ENCODE measurements around the gene SEZ6L.

SEZ6L gene

GRCh38 chr22:26295563-26296126 lies 126.4 kb downstream of the SEZ6L start:
- H3K27me3 ChIP-seq (ENCODE audit: insufficient read depth, poor library complexity, severe bottlenecking): no peaks in the 10 kb centered on the region
- no peak overlapping the region for H3K4me3 ChIP-seq (replicated peaks; ENCODE audit: insufficient read depth, low read length)
- TF ChIP-seq SPI1 (IDR thresholded peaks at IDR 0.05; ENCODE audit: borderline replicate concordance, low read depth): no peak
- no peak for TF ChIP-seq POLR2AphosphoS5 (IDR thresholded peaks at IDR 0.05; ENCODE audit: low read depth)
- no peak for TF ChIP-seq CTCF (IDR thresholded peaks at IDR 0.05; ENCODE audit: insufficient read depth, low read length)
- no peak for TF ChIP-seq GABPA (IDR thresholded peaks at IDR 0.05; ENCODE audit: low read depth)
- TF ChIP-seq, protein P1, sequence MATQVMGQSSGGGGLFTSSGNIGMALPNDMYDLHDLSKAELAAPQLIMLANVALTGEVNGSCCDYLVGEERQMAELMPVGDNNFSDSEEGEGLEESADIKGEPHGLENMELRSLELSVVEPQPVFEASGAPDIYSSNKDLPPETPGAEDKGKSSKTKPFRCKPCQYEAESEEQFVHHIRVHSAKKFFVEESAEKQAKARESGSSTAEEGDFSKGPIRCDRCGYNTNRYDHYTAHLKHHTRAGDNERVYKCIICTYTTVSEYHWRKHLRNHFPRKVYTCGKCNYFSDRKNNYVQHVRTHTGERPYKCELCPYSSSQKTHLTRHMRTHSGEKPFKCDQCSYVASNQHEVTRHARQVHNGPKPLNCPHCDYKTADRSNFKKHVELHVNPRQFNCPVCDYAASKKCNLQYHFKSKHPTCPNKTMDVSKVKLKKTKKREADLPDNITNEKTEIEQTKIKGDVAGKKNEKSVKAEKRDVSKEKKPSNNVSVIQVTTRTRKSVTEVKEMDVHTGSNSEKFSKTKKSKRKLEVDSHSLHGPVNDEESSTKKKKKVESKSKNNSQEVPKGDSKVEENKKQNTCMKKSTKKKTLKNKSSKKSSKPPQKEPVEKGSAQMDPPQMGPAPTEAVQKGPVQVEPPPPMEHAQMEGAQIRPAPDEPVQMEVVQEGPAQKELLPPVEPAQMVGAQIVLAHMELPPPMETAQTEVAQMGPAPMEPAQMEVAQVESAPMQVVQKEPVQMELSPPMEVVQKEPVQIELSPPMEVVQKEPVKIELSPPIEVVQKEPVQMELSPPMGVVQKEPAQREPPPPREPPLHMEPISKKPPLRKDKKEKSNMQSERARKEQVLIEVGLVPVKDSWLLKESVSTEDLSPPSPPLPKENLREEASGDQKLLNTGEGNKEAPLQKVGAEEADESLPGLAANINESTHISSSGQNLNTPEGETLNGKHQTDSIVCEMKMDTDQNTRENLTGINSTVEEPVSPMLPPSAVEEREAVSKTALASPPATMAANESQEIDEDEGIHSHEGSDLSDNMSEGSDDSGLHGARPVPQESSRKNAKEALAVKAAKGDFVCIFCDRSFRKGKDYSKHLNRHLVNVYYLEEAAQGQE (IDR thresholded peaks at IDR 0.05; ENCODE audit: insufficient replicate concordance, low read depth): no peak
- no peak overlapping the region for H3K27ac ChIP-seq (replicated peaks)
- DNase-seq (ENCODE audit: low read depth in 1 of 2, low spot score in 1 of 2): no peak

DNA sequence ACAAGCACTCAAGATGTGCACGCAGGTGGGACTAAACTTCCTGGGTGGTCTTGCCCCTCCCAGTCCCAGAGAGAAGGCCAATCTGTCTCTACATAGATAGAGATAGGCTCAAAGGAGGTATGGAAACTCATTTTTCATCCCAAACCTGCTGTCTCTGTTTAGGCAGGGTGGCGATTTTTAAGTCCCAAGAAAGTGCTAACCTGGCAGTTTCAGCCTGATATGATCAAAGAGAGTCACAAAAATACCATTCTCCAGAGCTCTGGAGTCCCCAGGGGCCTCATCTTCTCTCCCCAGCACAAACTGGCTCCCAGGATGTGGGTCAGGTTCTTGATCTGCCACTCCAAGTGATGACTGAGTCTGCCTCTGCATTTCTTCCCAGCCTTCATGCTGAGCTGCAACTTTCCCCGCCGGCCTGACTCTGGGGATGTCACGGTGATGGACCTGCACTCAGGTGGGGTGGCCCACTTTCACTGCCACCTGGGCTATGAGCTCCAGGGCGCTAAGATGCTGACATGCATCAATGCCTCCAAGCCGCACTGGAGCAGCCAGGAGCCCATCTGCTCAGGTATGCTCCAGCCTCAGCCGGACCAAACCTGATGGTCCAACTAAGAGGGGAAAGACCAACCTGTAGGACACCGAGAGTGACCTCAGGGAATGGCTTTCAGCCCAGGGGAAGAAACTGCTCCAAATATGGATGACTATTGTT lies 129.5 kb downstream of the SEZ6L start:
- Histone ChIP-seq H3K27me3 (ENCODE audit: insufficient read depth, poor library complexity, severe bottlenecking) (no peaks in the 10 kb centered on the region), H3K4me3 (replicated peaks; ENCODE audit: insufficient read depth, low read length) (no peak overlapping the region), H3K27ac (replicated peaks) (no peak overlapping the region)
- TF ChIP-seq, protein P1 (IDR thresholded peaks at IDR 0.05; ENCODE audit: insufficient replicate concordance, low read depth): no peak
- no peak for TF ChIP-seq CTCF (IDR thresholded peaks at IDR 0.05; ENCODE audit: insufficient read depth, low read length)
- no peak for TF ChIP-seq GABPA (IDR thresholded peaks at IDR 0.05; ENCODE audit: low read depth)
- TF ChIP-seq SPI1 (IDR thresholded peaks at IDR 0.05; ENCODE audit: borderline replicate concordance, low read depth): no peak
- TF ChIP-seq POLR2AphosphoS5 (IDR thresholded peaks at IDR 0.05; ENCODE audit: low read depth): no peak
- no peak for DNase-seq (ENCODE audit: low read depth in 1 of 2, low spot score in 1 of 2)

GRCh38 chr22:26302726-26303125 lies 133.5 kb downstream of the SEZ6L start:
- no peak for DNase-seq (ENCODE audit: low read depth in 1 of 2, low spot score in 1 of 2)
- no peaks in the 10 kb centered on the region for H3K27me3 ChIP-seq (ENCODE audit: insufficient read depth, poor library complexity, severe bottlenecking)
- no peak overlapping the region for H3K27ac ChIP-seq (replicated peaks)
- no peak overlapping the region for H3K4me3 ChIP-seq (replicated peaks; ENCODE audit: insufficient read depth, low read length)
- TF ChIP-seq, protein P1 (IDR thresholded peaks at IDR 0.05; ENCODE audit: insufficient replicate concordance, low read depth): no peak
- TF ChIP-seq SPI1 (IDR thresholded peaks at IDR 0.05; ENCODE audit: borderline replicate concordance, low read depth) (no peak), POLR2AphosphoS5 (IDR thresholded peaks at IDR 0.05; ENCODE audit: low read depth) (no peak), GABPA (IDR thresholded peaks at IDR 0.05; ENCODE audit: low read depth) (no peak), CTCF (IDR thresholded peaks at IDR 0.05; ENCODE audit: insufficient read depth, low read length) (no peak)
